HG03565 (cell line): ENCODE data around the gene L3HYPDH.
A peak's percentile ranks its signal among the peaks of the same experiment; 100 is the strongest.
"Not testable (repeated sequence)": the region's sequence is repeated elsewhere in the genome, so short reads cannot be mapped to it uniquely, and the experiment has no call there.

Source experiments
- ATAC-seq: cut with Tn5 transposase; IDR thresholded peaks from one replicate; pipeline ENCODE4 v1.9.1; 2021; ENCODE audit warnings: mild to moderate bottlenecking, moderate library complexity; ENCODE audit not compliant: unreplicated experiment

The L3HYPDH gene

DNA sequence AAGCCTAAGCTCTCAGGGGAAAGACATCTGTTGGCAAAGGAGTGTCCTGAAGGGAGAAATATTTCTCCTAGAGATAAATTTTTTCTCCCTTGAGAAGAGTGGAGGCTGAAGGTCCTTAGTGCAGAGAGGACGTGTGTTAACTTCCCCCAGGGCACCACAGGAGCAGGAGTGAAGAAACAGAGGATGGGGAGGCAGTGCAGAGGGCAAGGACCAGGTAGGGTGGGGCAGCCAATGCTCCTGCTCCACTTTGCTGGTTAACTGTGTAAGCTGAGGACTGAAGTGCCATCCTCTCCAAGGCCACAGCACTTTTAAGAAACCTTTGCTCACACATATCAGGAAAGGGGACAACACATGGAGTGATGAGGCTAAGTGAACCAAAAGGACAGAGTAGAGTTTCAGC, 4.0 kb downstream of the L3HYPDH start:
- no peak for ATAC-seq

DNA sequence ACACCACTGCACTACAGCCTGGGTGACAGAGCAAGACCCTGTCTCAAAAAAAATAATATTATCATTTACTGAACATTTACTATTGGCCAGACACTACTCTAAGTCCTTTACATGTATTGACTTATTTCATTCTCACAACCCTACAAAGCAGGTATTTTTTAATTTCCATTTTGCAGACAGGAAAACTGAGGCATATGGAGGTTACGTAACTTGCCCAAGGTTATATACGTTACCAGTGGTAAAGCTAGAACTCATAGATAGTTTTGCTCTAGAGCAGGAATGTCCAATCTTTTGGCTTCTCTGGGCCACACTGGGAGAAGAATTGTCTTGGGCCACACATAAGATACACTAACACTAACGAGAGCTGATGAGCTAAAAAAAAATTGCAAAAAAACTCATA, 5.7 kb downstream of the L3HYPDH start:
- no peak for ATAC-seq

DNA sequence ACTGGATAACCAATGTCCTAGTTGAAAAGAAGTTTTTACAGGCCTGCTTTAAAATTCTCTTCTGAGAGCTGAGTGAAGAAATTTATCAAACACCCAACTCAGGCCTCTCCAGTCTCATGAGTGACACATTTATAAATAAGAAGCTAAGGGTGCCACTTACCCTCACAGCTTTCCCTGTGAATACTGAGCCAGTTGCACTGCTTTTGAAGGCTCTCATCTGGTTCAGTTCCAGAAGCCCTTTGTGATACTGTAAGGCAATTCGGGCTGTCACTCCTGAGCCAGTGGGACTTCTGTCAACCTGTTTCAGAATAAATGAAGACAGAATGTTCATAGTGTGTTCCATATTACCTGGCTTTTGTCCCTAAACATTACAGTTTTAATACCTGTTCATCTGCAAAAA, 8.5 kb downstream of the L3HYPDH start:
- no peak for ATAC-seq

DNA sequence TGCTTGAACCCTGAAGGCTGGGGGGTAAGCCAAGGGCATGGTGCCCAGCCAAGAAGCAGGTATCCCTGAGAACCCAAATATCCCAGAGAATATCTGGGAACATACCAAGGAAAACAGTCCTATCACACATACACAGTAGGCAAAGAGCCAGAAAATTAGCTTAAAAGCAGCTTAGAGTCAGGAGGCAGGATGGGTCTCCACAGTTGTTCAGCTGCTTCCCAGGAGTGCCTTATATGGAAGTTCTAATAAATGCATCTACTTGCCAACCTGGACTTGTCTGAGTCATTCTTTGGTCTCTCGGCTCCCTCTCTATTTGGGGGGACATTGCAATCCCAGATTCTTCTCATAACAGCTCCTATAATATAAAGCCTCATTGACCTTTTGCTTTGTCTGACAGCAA, 10.0 kb downstream of the L3HYPDH start:
- no peak for ATAC-seq

DNA sequence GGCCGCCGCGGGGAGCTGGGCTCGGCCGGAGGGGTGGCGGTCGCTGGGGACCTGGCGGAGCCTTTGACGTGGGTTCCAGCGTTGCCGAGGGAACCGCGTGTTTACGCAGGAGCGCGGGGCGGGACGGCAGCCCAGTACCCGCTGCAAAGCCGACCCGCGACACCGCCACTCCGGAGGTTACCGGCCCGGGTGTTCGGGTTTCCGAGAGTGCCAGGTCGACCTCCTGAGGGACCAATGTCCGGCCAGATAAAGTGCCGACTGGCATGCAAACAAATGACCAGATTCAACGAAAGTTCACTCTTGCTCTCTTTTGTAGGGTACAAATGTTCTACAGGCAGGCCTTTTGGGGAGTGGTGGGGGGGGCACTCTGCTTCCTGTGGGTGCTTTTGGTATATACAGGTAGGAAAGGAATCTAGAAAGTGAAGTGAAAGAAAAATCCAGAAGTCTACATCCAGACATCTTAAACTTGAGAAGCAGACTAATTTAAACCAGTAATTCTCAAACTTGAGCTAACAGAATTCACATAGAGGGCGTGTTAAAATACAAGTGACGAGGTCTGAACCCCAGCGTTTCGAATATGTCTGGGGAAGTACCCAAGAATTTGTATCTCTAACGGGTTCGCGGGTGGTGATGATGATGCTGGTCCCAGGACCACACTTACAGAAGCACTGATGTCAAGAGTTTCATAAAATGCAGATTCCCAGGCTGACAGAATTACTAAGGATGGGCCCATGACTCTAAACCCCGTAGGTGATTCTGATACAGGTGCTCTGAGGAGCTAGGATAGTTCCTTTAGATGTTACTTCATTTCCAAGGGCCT, 18.7 kb downstream of the L3HYPDH start, which contains the start of gene GPR135:
Gene GPR135 (minus strand): TSS at position 65 of the 820 bp plus-strand sequence. CDS start 154 bp downstream, outside the sequence.
- peak; percentile 27 for ATAC-seq

DNA sequence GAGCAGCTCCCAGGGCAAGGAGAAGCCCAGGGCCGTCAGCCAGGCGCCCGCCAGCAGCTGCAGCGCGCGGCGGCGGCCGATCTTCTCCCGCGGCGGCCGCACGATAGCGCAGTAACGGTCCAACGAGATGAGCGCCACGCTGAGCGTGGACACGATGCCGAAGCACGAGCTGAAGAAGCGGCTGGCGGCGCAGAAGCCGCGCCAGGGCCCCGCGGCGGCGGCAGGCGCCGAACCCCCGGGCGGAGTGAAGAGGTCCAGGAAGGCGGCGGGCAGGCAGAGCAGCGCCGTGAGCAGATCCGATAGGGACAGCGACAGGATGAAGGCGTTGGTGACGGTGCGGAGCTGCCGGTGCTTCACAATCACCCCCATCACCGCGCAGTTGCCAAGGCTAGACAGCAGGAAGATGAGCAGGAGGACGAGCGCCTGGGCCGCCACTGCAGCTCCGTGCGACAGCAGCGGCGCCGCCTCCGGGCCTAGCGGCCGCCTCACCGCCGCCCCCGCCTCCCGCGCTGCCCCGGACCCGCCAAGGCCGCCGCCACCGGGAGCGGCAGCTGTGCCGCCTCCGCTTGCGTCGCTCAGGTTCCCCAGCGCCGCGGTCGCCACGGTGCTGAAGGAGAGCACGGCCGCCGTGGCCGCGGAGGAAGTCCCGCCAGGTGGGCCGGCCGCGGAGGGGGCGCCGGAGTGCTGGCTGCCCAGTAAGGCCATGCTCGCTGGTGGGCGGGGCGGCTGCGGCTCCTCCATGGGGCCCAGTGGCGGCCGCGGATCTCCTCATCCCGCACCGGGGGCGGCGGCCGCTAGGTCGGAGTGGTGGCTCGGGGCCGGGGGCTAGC, 19.5 kb downstream of the L3HYPDH start:
- ATAC-seq, result peak; percentile 48

DNA sequence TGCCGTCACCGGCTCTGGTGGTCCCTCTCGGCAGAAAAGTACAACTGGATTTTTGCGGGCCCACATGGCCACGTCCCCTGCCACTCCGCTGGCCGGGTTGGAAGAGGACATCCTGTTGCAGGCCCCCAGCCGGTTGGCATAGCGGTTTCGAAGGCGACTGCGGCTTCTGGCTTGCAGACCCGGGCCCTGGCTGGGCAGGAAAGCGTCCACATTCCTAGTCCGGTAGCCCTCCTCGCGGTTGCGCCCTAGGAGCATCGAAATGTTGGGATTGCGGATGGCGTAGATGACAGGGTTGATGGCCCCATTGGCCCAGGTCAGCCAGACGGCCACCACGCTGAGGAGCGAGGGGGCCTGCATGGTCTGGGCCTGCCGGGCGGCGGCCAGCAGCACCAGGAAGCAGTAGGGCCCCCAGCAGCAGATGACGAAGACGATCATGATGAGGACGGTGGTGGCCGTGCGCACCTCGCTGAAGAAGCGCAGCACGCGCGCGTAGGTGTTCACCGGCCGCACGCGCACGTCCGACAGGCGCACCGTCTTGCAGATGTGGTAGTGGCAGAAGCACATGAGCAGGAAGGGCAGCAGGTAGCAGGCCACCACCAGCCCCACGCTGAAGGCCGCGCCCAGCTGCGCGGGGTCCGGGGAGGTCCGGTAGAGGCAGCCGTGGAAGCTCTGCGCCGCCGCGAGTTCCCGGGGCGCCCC, 20.3 kb downstream of the L3HYPDH start:
- no peak for ATAC-seq

DNA sequence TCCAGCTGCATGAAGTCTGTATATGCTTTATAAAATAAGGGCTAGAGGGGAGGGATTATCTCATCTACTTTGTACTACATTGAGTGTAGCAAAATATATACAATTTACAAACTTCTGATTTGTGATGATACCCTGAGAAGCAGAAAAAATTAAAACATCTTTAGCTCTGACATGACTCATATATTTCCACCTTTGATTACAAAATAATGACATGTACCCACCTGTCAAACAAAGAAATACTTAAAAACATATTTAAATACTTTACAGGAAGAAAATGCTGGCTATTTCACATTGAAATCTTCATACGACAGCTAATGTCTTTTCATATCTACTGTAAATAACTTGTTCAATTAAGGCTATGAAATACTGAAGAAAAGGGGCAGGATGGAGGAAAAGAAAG, 22.3 kb downstream of the L3HYPDH start:
- ATAC-seq, result no peak

DNA sequence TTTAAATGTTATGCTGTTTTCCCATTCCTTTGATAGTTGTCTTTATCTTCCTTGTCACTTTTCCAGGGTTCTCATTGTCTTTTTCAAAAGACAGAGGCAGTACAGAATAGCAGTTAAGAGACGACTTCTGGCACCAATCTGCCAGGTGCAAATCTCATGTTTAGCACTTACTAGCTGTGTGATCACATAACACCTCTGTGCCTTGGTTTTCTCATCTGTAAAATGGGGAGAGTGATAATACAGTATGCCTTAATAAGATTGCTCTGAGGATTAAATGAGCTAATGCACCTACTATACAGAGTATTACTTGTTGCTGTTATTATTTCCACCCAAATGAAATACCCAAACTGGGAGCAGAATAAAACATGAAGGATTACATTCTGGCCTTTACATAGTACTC, 23.8 kb downstream of the L3HYPDH start:
- ATAC-seq, result no peak

DNA sequence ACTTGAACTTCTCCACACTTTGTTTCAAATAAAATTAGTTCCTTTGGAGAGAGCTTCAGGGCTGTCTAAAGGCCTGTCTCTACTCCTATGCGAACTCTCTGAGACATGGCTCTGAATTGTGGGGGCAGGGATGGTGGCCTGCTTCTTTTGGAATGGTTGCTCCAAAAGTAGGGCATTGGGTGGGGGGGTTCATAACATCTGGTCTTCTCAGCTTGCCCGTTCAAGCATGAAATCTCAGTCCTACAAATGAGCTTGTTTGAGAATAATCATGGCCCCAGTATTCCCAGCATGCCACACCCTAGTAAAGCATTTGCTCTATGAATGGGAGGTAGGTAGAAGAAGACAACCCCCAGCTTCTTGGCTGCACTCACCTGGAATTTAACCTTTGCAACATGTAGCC, 25.7 kb downstream of the L3HYPDH start:
- no peak for ATAC-seq

DNA sequence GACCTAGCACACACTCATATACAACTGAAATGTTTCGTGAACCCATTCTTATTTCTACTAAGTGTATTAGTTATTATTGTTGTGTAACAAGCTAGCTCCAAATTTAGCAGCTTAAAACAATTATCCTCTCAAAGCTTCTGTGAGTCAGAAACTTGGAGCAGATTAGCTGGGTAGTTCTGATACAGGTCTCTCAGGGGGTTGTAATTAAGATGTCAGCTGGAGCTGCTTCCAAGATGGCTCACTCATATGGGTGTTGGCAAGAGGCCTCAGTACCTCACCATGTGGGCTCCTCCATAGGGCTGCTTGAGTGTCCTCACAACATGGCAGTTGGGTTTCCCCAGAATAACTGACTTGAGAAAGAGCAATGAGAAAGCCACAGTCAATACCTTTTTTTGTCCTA, 28.8 kb downstream of the L3HYPDH start:
- no peak for ATAC-seq

DNA sequence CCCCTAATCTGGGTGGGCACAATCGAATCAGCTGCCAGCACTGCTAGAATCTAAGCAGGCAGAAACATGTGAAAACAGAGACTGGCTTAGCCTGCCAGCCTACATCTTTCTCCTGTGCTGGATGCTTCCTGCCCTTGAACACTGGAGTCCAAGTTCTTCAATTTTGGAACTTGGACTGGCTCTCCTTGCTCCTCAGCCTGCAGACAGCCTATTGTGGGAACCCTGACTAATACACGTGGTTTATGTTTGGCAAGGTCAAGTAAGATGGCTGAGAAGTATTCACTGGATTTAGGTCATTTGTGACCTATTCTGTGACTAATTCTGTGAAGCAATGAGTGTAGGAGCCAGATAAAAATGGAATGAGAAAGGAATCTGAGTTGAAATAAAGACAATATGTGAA, 30.1 kb downstream of the L3HYPDH start:
- ATAC-seq, result no peak

DNA sequence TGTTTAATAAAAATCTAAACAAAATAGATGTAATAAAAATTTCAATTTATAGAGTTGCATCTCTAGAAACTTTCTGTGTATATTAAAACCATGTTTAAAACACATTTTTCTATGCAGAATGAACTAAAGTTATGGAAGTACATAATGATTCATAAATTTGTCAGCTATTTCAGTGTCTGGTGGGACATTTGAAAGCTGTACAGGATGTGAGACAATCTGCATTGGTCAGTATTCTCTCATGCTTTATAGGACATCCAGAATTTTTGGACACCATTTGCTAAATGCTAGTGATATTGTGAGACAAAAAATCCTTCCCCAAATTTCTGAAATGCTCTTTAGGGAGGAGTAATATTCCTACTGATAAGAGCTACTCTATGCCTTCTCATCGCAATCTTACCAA, 32.4 kb downstream of the L3HYPDH start:
- ATAC-seq, result no peak

DNA sequence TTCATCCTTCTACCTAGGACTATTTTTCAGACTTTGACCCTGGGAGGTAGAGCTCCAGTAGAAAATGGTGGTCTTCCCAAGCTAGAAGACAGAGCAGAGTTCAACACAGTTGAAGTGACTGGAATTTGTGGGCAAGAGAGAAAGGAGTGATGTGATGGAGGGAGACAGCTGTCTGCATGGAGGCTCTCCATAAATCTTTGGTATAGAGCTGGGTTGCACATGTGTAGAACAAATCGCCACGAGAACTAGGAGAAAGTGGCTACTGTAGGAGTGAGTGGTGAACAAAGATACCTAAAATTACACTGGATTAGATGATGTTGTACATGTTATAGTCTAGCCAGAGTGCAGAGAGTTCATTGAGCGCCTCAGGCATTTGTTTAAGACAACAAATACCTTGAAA, 33.5 kb downstream of the L3HYPDH start:
- ATAC-seq, result no peak

DNA sequence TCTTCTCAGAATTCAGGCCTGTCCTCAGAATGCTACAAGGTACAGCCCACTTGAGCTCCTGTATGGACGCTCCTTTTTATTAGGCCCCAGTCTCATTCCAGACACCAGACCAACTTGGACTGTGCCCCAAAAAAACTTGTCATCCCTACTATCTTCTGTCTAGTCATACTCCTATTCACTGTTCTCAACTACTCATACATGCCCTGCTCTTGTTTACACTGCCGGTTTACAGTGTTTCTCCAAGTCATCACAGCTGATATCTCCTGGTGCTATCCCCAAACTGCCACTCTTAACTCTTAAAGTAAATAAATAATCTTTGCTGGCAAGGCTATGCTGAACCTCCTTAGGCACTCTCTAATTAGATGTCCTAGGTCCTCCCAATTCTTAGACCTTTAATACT, 35.5 kb downstream of the L3HYPDH start:
- ATAC-seq, result not testable (repeated sequence)

DNA sequence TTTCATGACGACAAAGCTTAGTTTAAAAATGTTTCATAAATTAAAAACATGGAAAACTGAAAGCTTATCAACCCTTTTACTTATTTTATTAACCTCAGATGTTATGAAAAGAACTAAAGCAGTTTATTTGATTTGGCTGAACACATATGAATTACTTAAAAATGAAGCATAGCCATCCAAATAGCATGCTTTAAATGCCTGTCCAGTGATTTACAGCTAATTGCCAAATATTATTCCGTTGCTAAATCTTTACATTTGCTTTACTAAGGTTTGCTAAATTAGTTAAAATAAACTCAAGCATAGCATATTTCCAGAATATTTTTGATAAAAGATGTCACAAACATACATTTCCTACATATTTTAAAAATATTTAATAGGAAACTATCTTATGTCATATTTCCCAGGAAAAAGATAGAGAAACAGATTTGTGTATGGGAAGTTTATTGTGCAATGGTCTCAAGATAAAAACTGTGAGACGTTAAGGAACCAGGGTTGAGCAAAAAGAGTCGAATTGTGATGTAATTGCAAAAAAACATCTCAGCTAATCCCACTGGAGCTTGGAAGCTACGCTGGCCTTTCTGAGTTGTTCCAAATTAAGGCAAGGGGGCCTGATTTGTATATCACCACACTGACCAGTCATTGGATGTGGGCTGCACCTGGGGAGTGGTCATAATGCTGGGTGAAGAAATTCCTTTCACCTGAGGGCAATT, 44.8 kb downstream of the L3HYPDH start:
- ATAC-seq, result no peak

DNA sequence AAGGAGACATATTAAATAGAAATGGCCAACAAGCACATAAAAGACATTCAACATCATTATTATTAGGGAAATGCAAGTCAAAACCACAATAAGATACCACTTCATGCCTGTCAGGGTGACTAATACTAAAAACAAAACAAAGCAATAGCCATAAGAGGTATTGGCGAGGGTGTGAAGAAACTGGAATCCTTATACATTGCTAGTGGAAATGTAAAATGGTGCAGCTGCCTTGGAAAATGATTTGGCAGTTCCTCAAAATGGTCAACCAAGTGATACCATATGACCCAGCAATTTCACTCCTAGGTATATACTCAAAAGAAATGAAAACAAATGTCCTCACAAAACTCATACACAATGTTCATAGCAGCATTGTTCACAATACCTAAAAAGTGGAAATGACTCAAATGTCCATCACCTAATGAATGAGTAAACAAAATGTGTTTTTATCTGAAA, 46.0 kb downstream of the L3HYPDH start:
- no peak for ATAC-seq

DNA sequence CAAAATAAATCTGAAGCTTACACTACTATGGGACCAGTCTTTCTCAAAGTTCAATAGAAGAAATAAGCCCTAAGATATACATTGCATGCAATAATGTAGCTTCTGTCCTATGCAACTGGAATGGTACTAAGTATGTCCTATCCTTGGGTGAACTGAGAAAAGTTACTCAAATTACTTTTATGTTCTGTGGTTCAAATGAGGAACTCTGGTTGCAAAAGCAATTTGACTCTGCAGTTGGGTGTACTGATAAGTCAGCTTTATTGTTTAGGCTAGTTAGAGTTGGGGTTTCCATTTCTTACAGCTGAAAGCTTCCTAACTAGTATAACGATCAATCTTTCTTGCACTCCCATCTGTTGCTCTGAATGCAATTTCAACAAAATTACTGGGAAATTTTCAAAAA, 48.2 kb downstream of the L3HYPDH start:
- no peak for ATAC-seq

DNA sequence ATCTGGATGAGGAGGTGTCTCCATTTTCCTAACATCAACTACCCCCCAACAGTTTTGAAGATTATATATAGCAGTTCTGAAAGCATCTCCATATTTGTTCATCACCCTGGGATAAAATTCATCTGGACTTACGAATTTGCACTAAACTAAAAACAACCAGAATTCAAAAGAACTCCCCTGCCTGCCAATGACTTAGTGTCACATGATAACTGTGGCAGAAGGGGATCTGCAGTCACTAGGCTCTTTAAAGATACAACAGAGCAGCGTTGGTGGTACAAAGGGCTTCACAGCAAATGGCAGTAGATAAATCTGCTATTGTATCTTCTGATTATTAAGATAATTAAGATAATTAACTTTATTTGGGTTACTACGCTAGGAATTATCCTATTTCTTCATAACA, 49.1 kb downstream of the L3HYPDH start:
- ATAC-seq, result no peak

DNA sequence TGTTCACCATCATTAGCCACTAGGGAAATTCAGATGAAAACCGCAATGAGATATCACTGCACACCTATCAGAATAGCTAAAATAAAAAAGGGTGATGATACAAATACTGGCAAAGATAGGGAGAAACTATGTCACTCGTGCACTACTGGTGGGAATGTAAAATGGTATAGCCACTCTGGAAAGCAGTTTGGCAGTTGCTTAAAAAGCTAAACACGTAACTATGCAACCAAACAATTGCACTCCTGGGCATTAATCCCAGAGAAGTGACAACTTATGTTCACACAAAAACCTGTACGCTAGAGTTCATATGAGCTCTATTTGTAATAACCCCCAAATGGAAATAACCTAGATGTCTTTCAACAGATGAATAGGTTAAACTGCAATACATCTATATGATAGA, 54.4 kb downstream of the L3HYPDH start:
- ATAC-seq, result no peak

DNA sequence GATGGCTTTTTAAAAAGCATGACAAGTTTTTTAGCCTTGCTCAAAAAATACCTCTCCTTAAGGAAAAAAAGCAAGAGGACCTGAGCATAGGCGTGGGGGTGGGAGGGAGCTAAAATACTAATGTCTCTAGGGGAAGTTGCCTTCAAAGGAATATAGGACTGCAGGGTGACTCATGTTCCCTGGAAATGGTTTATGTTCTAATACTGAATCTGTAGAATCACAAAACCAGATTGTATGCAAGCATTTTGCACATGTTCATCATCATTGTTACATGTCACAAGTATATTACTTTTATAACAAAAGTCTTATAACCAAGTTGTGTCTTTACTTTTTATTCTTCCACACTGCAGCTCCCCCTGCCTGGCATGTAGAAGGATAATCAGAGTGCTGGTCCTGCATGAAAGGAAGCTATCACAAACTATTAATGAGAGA, 55.6 kb downstream of the L3HYPDH start:
- no peak for ATAC-seq
